Neuronal stem cell (in vitro differentiated cells): ENCODE data around the gene SERPINA4.

ENCODE experiments used
- DNase-seq: peaks from one replicate; pipeline ENCODE4 v3.0.0-alpha.2; 2013; ENCODE audit warnings: low spot score
- H2AFZ ChIP-seq: one replicate; pipeline ENCODE4 v1.6.1; 2013; ENCODE audit warnings: mild to moderate bottlenecking, low read length, inconsistent platforms
- H2AK5ac ChIP-seq: 2 replicates; pipeline ENCODE4 v1.6.1; 2013; ENCODE audit warnings: low read depth, mild to moderate bottlenecking, inconsistent platforms, low read length, moderate library complexity, mixed read lengths
- H2BK120ac ChIP-seq: 2 replicates; pipeline ENCODE4 v1.6.1; 2013; ENCODE audit warnings: low read depth, mild to moderate bottlenecking, inconsistent platforms, low read length, moderate library complexity, mixed read lengths
- H2BK12ac ChIP-seq: one replicate; pipeline ENCODE4 v1.6.1; 2013; ENCODE audit warnings: low read length, inconsistent platforms
- H2BK15ac ChIP-seq: 2 replicates; pipeline ENCODE4 v1.6.1; 2013; ENCODE audit warnings: mild to moderate bottlenecking, low read length, inconsistent platforms, mixed read lengths
- H2BK5ac ChIP-seq: one replicate; pipeline ENCODE4 v1.6.1; 2013; ENCODE audit warnings: inconsistent platforms, mild to moderate bottlenecking, low read length, moderate library complexity
- H3K14ac ChIP-seq: one replicate; pipeline ENCODE4 v1.6.1; 2013; ENCODE audit warnings: low read length, inconsistent platforms
- H3K18ac ChIP-seq: 2 replicates; pipeline ENCODE4 v1.6.1; 2013; ENCODE audit warnings: low read length, inconsistent platforms
- H3K23ac ChIP-seq: 2 replicates; pipeline ENCODE4 v1.6.1; 2013; ENCODE audit warnings: low read depth, mild to moderate bottlenecking, mixed read lengths, low read length, inconsistent platforms; ENCODE audit not compliant: poor library complexity
- H3K27ac ChIP-seq: replicated peaks from 3 replicates; pipeline ENCODE4 v1.5.1; 2013; ENCODE audit warnings: low read length, inconsistent platforms
- H3K27me3 ChIP-seq, 3 experiments: 2 replicates each; pipeline ENCODE4 v1.6.1; 2013; ENCODE audit warnings: low read length in 3 of 3, mild to moderate bottlenecking in 2 of 3, inconsistent platforms in 1 of 3, low read depth in 1 of 3, mixed read lengths in 1 of 3, moderate library complexity in 1 of 3; ENCODE audit not compliant: control insufficient read depth in 3 of 3, insufficient read depth in 3 of 3
- H3K36me3 ChIP-seq, 2 donors: replicated peaks in 1 of 2; 2 replicates each; pipeline ENCODE4 v1.6.1; 2013; ENCODE audit warnings: low read length in 2 of 2; ENCODE audit not compliant: control insufficient read depth in 2 of 2, insufficient read depth in 2 of 2
- H3K4ac ChIP-seq: 2 replicates; pipeline ENCODE4 v1.6.1; 2013; ENCODE audit warnings: inconsistent platforms, mild to moderate bottlenecking, low read length, moderate library complexity
- H3K4me1 ChIP-seq, 2 donors: 1 replicate in 1 of 2; 2 replicates in 1 of 2; pipeline ENCODE4 v1.6.1; 2013; ENCODE audit warnings: low read length in 2 of 2, low read depth in 1 of 2; ENCODE audit not compliant: control insufficient read depth in 2 of 2, insufficient read depth in 1 of 2
- H3K4me2 ChIP-seq: one replicate; pipeline ENCODE4 v1.6.1; 2013; ENCODE audit warnings: mild to moderate bottlenecking, low read length, inconsistent platforms; ENCODE audit not compliant: insufficient read depth, poor library complexity, severe bottlenecking
- H3K4me3 ChIP-seq, 2 donors: 2 replicates each; pipeline ENCODE4 v1.5.1; 2013; ENCODE audit warnings: low read length in 2 of 2, mild to moderate bottlenecking in 2 of 2, inconsistent platforms in 1 of 2, moderate library complexity in 1 of 2
- H3K79me1 ChIP-seq: one replicate; pipeline ENCODE4 v1.6.1; 2013; ENCODE audit warnings: low read depth, mild to moderate bottlenecking, inconsistent platforms, low read length, moderate library complexity
- H3K9ac ChIP-seq: one replicate; pipeline ENCODE4 v1.6.1; 2013; ENCODE audit warnings: mild to moderate bottlenecking, low read depth, low read length, inconsistent platforms; ENCODE audit not compliant: poor library complexity
- H3K9me3 ChIP-seq, 2 donors: replicated peaks in 1 of 2; 2 replicates each; pipeline versions ENCODE3 to v1.6.1; 2013; ENCODE audit warnings: low read length in 2 of 2, mild to moderate bottlenecking in 2 of 2, inconsistent platforms in 1 of 2, low read depth in 1 of 2, mixed read lengths in 1 of 2, moderate library complexity in 1 of 2; ENCODE audit not compliant: control insufficient read depth in 2 of 2, insufficient read depth in 1 of 2
- H4K8ac ChIP-seq: one replicate; pipeline ENCODE4 v1.6.1; 2013; ENCODE audit warnings: low read depth, mild to moderate bottlenecking, inconsistent platforms, low read length, moderate library complexity
- H4K91ac ChIP-seq: one replicate; pipeline ENCODE4 v1.6.1; 2013; ENCODE audit warnings: low read length, low read depth, mild to moderate bottlenecking, inconsistent platforms; ENCODE audit not compliant: poor library complexity
- WGBS, 2 donors: extraction: QIAGEN DNeasy Blood & Tissue Kit; methylation state at CpG; one replicate each; pipeline ENCODE4 v1.1.7; 2013; ENCODE audit warnings: missing lambda C conversion rate in 2 of 2, mixed read lengths in 1 of 2; ENCODE audit not compliant: insufficient read length in 2 of 2, insufficient replicate concordance in 1 of 2; ENCODE audit errors: extremely low coverage in 2 of 2; 5-methylcytosine and 5-hydroxymethylcytosine counted together

Gene SERPINA4

GRCh38 chr14:94517248-94517640 is 44.0 kb upstream of the SERPINA4 start:
- no peak overlapping the region for H3K14ac ChIP-seq
- H4K91ac ChIP-seq: no peak overlapping the region
- H2BK5ac ChIP-seq: no peak overlapping the region
- peaks cover 0 to 3% of the 10 kb centered on the region in 2 donors for H3K4me1 ChIP-seq
- H3K36me3 ChIP-seq: no peaks in the 10 kb centered on the region
- H2AK5ac ChIP-seq: no peak overlapping the region
- no peak overlapping the region for H4K8ac ChIP-seq
- peak overlapping the region; percentile 6 for H3K18ac ChIP-seq
- H3K4ac ChIP-seq: no peak overlapping the region
- H2BK15ac ChIP-seq: no peak overlapping the region
- H3K4me2 ChIP-seq: no peak overlapping the region
- H2AFZ ChIP-seq: no peak overlapping the region
- no peak overlapping the region for H3K23ac ChIP-seq
- H3K9me3 ChIP-seq: no peaks in the 10 kb centered on the region
- DNase-seq: no peak
- H2BK120ac ChIP-seq: no peak overlapping the region
- no peak overlapping the region for H2BK12ac ChIP-seq
- H3K9ac ChIP-seq: peak overlapping the region; percentile 24
- no peaks in the 10 kb centered on the region for H3K79me1 ChIP-seq
- WGBS, 2 donors: no CpG with 5 or more reads among the region's 10 CpGs
- no peak overlapping the region for H3K27ac ChIP-seq
- no peaks in the 10 kb centered on the region for H3K27me3 ChIP-seq
- H3K4me3 ChIP-seq: no peak overlapping the region

GRCh38 chr14:94517641-94518257 is 43.5 kb upstream of the SERPINA4 start:
- H3K79me1 ChIP-seq: no peaks in the 10 kb centered on the region
- no peak overlapping the region for H3K9ac ChIP-seq
- H2BK120ac ChIP-seq: no peak overlapping the region
- H3K36me3 ChIP-seq: no peaks in the 10 kb centered on the region
- H2AK5ac ChIP-seq: no peak overlapping the region
- no peak overlapping the region for H3K18ac ChIP-seq
- no peak overlapping the region for H3K4me3 ChIP-seq
- no peak overlapping the region for H2BK5ac ChIP-seq
- H2BK12ac ChIP-seq: no peak overlapping the region
- no peak overlapping the region for H3K14ac ChIP-seq
- no peak for DNase-seq
- no peak overlapping the region for H4K91ac ChIP-seq
- H4K8ac ChIP-seq: no peak overlapping the region
- no peak overlapping the region for H3K4ac ChIP-seq
- H2BK15ac ChIP-seq: no peak overlapping the region
- H2AFZ ChIP-seq: no peak overlapping the region
- H3K23ac ChIP-seq: no peak overlapping the region
- H3K9me3 ChIP-seq: no peaks in the 10 kb centered on the region
- H3K27me3 ChIP-seq: no peaks in the 10 kb centered on the region
- no peak overlapping the region for H3K27ac ChIP-seq
- no CpG with 5 or more reads among the region's 7 CpGs for WGBS, 2 donors
- H3K4me2 ChIP-seq: no peak overlapping the region
- peaks cover 0 to 3% of the 10 kb centered on the region in 2 donors for H3K4me1 ChIP-seq

GRCh38 chr14:94521375-94522114 is 39.7 kb upstream of the SERPINA4 start:
- no peak overlapping the region for H3K9ac ChIP-seq
- H2BK120ac ChIP-seq: no peak overlapping the region
- no peak overlapping the region for H2BK12ac ChIP-seq

GRCh38 chr14:94522115-94522724 is 39.0 kb upstream of the SERPINA4 start:
- Histone ChIP-seq H3K27ac (no peak overlapping the region), H3K4me2 (no peak overlapping the region), H3K27me3 (no peaks in the 10 kb centered on the region), H3K36me3 (no peaks in the 10 kb centered on the region), H3K14ac (no peak overlapping the region), H3K4ac (no peak overlapping the region), H3K4me1 (peaks cover 0 to 3% of the 10 kb centered on the region in 2 donors), H3K18ac (no peak overlapping the region), H2AK5ac (no peak overlapping the region), H3K9me3 (no peaks in the 10 kb centered on the region), H2BK15ac (no peak overlapping the region), H3K23ac (no peak overlapping the region), H2BK5ac (no peak overlapping the region), H2BK120ac (no peak overlapping the region), H2BK12ac (no peak overlapping the region), H4K8ac (no peak overlapping the region), H4K91ac (no peak overlapping the region), H2AFZ (no peak overlapping the region), H3K4me3 (no peak overlapping the region), H3K9ac (no peak overlapping the region), H3K79me1 (no peaks in the 10 kb centered on the region)
- no CpG with 5 or more reads among the region's 7 CpGs for WGBS, 2 donors
- no peak for DNase-seq

More at GRCh38 chr14:94521375-94522114, 39.7 kb upstream of the SERPINA4 start:
- DNase-seq: no peak
- Histone ChIP-seq H3K4ac (no peak overlapping the region), H4K91ac (no peak overlapping the region), H3K79me1 (no peaks in the 10 kb centered on the region), H2BK5ac (no peak overlapping the region), H3K36me3 (no peaks in the 10 kb centered on the region), H2AK5ac (no peak overlapping the region), H3K4me3 (no peak overlapping the region), H3K27ac (no peak overlapping the region), H3K27me3 (no peaks in the 10 kb centered on the region), H3K4me2 (no peak overlapping the region), H2BK15ac (no peak overlapping the region), H4K8ac (no peak overlapping the region), H3K9me3 (no peaks in the 10 kb centered on the region), H3K4me1 (peaks cover 0 to 3% of the 10 kb centered on the region in 2 donors), H2AFZ (no peak overlapping the region), H3K23ac (no peak overlapping the region), H3K18ac (peak overlapping the region; percentile 23), H3K14ac (no peak overlapping the region)
- WGBS, 2 donors: no CpG with 5 or more reads among the region's 5 CpGs
